ENCODE results near the gene SP6.

DNA sequence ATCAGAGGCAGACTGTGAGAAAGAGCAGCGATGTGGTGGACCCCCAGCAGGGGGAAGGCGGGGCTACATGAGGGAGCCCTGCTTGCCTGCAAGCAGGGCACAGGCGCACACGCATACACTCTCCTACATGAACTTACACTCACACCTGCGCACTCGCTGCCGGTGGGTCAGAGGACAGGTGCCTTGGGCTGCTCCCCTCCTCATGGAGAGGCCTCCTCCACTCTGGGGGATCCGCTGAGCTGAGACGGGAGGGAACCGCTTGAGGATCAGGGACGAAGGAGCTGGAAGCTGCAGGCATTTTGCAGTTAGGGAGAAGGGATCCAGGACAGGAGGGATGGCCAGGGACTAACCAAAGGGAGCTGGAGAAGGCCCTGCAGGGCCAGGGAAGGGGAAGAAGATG lies 43.5 kb downstream of the SP6 start:
- TF ChIP-seq, protein P1, sequence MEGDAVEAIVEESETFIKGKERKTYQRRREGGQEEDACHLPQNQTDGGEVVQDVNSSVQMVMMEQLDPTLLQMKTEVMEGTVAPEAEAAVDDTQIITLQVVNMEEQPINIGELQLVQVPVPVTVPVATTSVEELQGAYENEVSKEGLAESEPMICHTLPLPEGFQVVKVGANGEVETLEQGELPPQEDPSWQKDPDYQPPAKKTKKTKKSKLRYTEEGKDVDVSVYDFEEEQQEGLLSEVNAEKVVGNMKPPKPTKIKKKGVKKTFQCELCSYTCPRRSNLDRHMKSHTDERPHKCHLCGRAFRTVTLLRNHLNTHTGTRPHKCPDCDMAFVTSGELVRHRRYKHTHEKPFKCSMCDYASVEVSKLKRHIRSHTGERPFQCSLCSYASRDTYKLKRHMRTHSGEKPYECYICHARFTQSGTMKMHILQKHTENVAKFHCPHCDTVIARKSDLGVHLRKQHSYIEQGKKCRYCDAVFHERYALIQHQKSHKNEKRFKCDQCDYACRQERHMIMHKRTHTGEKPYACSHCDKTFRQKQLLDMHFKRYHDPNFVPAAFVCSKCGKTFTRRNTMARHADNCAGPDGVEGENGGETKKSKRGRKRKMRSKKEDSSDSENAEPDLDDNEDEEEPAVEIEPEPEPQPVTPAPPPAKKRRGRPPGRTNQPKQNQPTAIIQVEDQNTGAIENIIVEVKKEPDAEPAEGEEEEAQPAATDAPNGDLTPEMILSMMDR (IDR thresholded peaks at IDR 0.05): no peak
- TF ChIP-seq ZFX (IDR thresholded peaks at IDR 0.05; ENCODE audit: borderline replicate concordance): no peak
